HG03565 (cell line): ENCODE results near the gene DHRS2.
"Not testable (repeated sequence)": the region's sequence is repeated elsewhere in the genome, so short reads cannot be mapped to it uniquely, and the experiment has no call there.

Experiments
- ATAC-seq: cut with Tn5 transposase; IDR thresholded peaks from one replicate; pipeline ENCODE4 v1.9.1; 2021; ENCODE audit warnings: mild to moderate bottlenecking, moderate library complexity; ENCODE audit not compliant: unreplicated experiment

Gene DHRS2

GRCh38 chr14:23689709-23690514 lies 53.7 kb downstream of the DHRS2 start:
- not testable (repeated sequence) for ATAC-seq

GRCh38 chr14:23692416-23692815 lies 56.3 kb downstream of the DHRS2 start:
- no peak for ATAC-seq

GRCh38 chr14:23693252-23693775 lies 57.1 kb downstream of the DHRS2 start:
- ATAC-seq, result no peak

GRCh38 chr14:23694085-23694948 lies 58.2 kb downstream of the DHRS2 start:
- no peak for ATAC-seq
